ENCODE measurements around the gene RAB1B.

- TF ChIP-seq CTCF (IDR thresholded peaks at IDR 0.05; ENCODE audit: low read depth, low read length): no peak
- no peak for TF ChIP-seq EZH2phosphoT487 (IDR thresholded peaks at IDR 0.05; ENCODE audit: low read depth)
These were observed 48.4 kb downstream of the RAB1B start, which contains the start of gene CD248 for GRCh38 chr11:66316849-66317251.
